Activated T-cell treated with anti-CD3 and anti-CD28 coated beads for 4 hours (primary cell): ENCODE measurements around the gene HOXB9.

Experiments
- DNase-seq: peaks from one replicate; pipeline ENCODE4 v3.0.0-alpha.2; 2020

Gene HOXB9

DNA sequence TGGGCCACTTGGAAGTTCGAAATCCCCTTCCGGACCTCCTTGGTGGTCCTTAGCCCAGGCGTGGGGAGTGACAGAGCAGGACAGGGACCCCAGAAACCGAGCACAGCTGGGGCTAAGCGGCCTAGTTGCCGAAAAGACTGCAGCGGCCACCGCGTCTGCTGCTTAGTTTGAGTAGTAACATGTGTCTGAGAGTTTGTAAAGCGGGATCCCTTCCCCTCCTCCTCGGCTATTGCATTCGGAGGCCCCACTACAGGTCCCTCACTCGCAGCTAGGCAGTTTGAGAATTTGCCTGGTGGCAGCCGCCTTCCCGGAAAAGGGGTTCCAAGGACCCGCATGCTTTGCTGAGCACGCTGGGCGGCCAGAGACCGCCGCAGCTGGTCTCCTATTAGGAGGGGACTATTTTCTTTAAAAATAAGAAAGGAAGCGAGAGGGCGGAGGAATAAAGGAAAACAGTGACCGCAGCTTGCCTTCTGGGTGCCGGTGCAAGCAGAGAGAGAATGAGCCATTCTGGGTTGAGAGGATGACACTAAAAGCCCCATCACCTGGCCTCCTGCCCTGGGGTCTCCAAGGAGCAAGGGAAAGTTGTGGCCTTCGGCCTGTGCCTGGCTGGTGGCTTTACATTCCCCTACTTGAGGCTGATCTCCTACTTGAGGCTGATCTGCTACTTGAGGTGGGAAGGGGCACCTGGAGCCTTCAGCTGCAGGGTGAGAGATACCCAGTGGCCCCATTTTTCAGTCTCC lies 31.4 kb downstream of the HOXB9 start:
- DNase-seq = no peak

DNA sequence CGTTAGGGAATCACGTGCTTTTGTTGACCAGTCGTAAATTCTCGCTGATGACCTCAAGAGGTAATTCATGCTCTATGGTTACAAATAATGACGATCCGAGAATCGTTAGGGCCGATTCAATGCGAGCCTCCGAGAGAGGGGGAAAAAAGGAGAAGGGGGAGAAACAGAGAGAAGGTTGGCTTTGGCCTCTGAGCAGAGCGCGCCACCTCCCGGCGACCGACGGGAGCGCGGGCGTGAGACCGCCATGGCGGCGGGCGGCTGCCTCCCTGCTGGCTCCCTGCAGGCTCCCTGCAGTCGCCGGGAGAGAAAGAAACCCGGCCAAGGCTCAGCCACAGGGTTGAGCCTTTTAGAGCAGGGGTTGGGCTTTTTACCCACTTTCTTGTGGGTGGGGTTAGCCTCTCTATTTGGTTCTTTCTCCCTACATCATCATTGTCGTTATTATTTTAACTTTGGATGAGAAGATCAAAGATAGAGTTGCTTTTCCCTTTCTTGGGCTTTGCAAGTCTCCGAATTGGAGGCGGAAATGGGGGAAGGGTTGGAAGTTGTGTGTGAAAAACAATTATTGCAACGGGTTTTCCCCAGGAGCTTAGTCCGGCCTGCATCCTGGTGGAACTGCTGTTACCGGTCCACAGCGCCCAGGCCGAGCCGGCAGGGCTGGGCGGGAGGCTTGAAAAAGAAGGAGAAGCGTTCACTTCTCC lies 32.2 kb downstream of the HOXB9 start:
- peak; percentile 76 for DNase-seq

DNA sequence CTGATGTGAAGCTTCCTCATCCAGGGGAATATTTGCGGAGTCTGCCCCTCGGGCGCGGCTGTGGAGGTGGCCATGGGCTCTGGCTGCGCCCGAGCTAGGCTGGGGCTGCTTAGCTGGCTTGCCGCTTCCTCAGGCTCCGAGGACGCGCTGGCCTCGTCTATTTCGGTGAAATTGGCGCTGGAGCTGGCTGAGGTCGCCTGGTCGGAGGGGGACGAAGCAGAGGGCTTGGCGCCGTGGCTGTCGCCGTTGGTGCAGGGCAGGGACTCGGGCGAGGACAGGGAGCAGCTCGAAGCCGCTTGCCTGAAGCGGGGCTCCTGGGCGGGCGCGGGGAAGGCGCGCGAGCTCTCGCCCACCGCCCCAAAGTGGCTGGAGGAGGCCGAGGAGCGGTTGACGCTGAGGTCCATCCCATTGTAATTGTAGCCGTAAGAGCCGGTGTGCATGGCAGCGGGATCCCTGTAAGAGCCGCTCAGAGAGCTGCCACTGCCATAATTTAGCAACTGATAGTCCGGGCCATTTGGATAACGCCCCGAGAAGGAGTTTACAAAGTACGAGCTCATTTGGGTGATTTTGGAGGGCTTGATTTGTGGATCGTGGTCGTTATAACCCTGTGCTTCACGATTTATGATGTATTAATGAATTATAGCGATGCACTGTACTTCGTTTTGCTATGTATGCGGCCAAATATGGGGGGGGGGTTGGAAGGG lies 32.9 kb downstream of the HOXB9 start, which contains the start of gene HOXB5:
Gene HOXB5, minus strand, starts transcription at position 654 of the 704 bp plus-strand sequence. Its CDS starts 97 bp downstream, at position 557.
- no peak for DNase-seq

DNA sequence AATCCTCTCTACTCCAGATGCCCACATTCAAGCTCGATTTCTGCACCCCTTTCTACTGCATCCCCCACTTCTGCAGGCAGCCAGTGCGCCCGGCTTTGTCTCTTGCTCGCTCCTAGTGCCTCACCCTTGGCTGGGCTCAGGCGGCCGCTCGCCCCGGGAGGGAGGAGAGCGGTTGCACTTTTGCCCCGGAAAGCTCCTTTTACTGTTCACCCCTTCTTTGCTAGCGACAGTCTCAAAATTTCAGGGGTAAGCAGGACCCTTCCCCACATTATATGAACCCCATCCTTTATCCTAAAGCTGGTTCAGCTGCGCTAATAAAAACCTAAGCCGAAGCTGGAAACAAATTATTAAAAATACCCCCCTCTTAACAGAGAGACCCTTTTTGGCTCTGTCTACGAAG lies 33.6 kb downstream of the HOXB9 start:
- no peak for DNase-seq

DNA sequence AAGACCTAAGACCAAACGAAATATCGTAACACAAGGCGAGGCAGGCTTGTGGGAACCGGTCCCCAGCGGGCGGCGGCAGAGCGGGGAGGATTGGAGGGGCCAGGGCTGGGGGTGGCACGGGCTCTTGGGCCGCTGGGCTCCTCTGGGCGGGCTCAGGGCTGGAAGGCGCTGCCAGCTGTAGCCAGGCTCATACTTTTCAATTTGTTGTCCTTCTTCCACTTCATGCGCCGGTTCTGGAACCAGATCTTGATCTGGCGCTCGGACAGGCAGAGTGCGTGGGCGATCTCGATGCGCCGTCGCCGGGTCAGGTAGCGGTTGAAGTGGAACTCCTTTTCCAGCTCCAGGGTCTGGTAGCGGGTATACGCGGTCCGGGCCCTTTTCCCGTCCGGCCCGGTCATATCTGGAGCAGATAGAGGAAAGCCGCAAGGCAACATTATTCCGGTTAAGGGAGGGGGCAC lies 34.1 kb downstream of the HOXB9 start:
- DNase-seq = no peak

DNA sequence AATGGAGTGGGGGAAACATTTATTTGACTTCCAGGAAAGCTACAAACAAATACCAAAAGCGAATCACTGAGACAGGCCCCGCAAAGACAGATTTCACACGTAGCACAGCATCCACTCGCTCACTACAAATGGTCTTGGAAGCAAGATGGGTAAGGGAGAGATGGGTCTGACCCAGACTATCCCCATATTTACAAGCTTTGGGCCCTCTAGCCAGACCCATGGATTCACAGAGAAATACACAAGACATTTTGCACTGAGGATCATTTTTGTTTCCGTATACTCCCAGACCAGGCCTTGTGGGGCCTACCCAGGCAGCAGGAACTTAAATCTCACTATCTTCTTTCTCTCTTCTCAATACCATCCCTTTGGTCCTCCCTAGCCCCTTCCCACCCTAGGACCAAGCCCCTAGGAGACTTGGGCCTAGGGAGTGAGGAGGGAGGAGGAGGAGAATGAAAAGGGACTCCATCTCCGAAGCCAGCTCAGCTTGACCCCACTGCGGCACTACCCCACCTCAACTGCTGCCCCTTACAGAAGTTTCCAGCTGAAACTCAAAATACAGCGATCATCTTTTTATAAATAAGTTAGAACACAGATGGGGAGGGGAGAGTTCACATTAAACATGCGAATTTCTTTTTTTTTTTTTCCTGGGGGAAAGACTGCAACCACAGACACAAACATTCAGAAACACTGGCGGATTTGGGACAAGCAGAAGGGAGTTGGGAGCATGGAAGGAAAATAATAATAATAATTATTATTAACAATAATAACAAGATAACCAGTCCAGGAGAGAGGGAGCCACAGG lies 34.7 kb downstream of the HOXB9 start:
- DNase-seq = no peak

DNA sequence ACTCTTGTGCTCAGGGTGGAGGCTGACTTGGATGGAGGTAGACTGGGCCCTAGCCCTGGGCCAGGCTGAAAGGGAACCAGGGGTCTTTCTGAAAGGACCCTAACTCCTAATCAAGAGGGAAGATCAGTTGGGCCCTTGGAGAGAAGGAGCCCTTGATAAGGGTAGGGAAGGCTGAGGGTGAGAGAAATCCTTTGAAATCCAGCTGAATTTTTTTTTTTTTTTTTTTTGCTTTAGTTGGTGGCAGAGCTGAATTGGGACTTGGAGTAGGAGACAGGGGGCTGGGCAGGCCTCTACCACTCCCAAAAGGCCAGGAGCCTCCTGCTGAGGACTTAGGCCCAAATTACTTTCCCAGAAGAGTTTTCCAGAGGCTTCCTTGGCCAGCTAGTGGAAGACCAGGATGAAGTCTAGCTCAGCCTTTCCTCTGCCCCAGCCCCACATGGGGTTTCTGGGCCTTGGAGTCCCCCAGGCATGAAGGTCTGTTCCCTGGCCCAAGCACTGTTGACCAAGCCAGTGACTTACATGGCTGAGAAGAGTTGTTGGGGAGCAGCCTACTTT lies 35.5 kb downstream of the HOXB9 start:
- DNase-seq = no peak

DNA sequence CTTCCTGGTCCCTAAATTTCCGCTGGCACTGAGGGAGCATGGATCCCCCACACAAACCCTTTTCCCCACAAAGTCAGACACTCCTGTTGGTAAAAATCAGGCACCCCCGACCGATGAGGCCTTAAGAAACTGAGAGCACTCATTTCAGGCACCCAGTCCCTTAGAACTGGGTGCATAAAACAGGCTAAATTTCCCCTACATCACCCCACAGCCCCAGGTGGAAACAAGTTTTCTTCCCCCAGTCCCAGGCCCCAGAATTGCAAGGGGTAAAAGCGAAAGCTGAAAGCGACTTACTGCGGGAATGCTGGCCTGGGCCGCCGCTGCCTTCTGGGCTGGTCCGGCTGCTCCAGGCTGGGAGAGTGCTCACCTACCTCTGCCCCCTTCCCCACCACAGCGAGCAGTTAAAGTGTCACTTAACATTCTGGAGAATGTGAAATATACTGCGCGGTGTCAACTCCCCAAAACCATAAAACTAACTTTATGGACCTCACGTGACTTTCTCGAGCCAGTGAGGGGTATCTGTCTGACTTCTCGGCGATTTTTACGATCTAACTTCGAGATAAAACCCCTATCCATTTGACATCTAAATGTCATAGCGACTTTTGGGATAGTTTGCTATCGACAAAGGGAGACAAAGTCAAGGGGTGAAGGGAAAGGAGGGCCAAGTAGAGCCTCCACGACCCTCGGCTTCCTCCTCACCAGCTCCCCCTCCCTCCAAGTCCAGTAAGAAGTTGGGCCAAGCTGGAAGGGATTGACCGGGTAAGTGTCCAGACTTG lies 36.1 kb downstream of the HOXB9 start, which contains the start of gene HOXB3:
Gene HOXB3, minus strand, starts transcription at position 411 of the 776 bp plus-strand sequence. CDS start 37,767 bp downstream, outside the sequence.
- no peak for DNase-seq

DNA sequence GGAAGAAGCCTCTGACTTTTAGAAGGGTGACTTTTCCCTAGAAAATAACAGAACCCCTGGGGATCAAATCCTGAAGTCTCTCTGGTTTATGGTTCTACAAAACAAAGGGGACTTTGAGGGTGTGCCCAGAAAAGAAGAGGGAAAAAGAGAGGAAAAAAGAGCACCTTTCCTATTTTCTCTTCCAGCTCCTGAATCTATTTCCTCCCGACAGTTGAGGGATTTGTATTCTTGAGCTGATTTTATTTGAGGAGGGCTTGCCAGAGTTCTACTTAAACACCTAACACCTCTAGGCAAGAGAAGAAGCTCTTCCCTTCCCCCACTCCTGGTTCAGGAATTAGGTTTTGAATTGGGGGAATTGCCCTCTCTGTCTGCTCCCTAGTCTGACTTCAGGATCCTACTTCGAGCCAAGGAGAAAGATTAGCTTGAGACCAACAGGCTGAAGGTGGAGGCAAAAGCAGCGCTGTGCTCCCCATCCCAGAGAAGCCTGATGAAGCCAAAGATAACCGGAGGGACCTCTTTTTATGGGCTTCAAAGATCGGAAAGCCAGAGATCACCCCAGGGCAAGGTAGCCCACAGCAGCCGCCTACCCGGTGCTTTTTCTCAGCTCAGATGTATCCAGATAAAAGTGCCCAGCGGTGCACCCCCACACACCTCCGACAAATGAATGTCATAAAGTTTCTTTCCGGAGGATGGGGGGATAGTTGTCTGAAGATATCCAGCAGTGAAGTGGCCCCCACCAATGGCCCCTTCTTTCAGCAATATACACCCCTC lies 36.9 kb downstream of the HOXB9 start:
- DNase-seq = no peak

DNA sequence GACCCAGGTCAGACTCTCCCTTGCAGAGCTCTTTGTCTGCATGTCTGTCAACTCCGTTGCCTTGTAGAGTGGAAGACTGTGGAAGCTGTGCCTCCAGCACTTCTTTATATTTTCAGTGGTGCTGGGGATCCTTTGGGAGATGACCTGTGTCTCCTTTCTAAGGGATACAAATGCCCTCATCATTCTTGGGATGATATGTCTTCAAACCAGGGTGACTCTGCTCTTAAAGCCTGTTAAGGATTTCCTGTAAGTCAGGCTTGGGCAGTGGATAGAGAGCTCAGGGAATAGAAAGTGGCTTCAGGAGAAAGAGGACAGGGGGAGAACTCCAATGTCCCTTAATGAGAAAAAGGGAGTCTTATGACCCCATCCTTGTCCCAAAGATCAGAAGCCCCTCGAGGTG lies 37.6 kb downstream of the HOXB9 start:
- DNase-seq = no peak

DNA sequence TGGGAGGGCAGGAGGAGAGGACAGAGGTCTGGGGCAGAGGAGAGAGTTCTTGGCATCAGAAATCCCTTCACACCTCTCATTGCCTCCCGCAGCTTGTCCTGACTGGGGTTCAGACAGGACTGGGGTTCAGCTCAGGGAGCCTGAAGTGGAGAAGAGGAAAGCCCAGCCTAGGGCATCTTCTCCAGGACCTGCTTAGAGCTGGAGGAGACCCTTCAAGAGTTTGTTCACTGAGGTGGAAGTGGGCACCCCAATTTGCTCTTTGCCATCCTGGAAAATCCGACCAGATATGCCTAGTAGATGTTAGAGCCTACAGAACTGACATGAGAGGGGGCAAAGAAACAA lies 38.1 kb downstream of the HOXB9 start:
- no peak for DNase-seq

DNA sequence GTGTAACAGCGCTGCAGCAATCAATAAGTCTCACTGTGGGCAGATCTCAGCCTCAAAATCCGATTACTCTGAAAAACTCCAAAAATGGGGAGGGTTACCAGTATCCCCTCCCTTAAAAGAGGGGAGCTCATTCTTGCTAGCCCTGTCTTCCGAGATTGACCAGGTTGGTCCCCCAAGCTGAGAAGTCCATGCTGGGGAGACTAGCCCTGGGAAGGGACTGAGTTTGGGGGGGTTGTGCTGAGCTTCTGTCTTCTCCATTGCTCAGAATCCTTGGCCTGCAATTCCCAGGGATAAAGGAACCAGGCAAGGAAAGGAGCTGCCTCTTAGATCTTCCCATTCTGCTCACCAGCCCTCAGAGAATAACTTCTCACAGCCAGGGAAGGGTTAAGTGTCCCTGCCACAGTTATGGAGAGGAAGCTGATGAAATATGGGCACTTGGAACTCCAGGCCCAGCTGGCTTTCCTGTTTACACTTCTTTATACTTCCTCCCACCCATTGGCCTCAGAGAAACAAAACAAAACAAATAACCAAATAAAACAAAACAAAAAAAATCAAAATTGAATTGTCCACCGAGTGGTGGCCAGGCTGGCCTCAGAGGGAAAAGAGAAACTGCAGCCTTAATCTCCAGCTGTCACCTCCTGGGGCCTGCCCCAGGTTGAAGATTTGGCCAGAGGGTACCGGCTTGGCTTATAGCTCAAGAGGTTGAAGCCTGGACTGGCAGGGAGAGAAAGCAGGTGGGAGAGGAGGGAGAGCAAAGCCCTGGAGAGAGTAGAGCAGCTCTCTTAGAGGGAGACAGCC lies 38.7 kb downstream of the HOXB9 start:
- DNase-seq = no peak

DNA sequence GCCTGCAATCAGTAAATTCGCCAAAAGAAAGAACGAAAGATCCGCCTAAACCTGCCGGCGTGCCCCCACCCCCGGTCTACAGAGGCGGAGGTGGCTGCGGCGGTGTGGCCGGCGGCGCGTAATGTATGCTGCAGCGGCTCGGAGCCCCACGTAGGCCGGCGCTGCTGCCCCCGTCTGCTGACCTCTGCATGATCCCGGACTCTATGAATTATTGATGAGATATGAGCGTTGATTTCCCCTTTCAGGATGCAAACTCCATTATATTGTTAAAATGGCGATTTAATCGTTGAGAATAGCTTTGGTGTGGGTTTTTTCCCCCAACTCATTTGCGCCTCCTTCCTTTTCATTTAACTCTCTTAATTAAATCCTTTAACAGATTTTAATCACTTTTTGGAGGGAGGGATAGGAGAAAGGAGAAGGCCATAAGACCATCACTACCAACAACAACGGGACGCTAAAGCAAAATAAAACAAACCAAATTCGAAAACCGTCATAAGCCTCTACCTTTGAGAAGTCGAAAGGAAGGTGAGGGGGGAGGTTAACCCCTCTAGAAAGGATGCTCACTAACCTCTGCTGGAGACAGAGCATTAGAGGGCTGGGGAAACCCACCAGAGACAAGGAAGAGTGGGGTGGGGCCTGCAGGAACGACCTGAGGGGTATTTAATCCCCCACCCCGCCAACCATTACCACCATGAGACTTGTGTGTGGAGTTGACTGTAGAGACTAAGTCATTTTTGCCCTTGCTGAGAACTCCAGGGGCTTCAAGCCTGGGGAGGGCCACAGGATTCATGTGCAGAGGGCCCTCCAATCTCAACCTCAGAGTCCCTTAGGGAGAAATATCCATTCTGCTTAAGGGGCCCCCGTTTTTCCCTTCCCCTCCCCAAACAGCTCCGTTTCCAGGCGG lies 39.6 kb downstream of the HOXB9 start:
- DNase-seq = no peak

DNA sequence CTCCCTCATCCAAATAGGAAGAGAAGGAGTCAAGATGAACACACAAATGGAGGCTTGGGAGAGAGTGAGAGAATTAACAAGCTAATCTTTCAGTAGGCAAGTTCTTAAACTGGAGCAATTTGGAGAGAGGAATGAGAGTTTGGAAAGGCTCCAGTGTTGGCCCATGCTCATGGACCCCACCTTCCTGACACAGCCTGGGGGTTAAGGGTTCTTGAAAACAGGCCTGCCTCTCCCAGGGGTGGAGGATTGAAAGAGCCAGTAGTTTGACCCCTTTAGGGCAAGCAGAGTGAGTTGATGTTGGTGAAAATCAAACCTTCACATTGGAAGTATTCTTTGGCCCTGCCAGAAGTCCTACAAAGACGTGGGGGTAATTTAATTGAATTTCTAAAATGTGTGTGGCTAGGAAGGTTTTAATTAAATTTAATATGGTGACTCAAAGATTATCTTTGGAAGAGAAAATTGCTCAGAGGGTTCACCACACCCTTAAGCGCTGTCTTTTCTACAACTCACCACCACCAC lies 41.9 kb downstream of the HOXB9 start:
- DNase-seq = no peak

DNA sequence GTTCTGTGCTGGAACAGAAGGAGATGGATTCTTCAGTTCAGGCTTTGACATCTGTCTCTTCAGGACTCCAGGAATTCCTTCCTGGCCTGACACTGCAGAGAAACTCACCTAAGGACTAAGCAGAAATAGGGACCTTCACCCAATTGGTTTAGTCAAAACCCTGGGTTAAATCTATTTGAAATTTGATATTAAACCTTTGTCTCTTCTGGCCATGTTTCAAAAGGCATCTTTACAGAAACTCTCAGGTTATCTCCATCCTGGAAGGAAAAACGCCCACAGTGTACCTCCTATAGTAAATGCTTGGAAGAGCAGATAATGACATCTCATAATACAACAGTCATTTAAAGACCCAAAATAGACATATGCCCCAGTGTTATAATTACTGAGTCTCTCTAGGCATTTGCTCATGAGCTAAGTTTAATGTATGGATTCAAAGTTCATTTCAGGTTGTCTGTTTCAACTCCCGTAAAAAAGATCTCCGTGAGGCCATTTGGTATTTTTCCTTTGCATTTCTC lies 42.4 kb downstream of the HOXB9 start:
- no peak for DNase-seq

DNA sequence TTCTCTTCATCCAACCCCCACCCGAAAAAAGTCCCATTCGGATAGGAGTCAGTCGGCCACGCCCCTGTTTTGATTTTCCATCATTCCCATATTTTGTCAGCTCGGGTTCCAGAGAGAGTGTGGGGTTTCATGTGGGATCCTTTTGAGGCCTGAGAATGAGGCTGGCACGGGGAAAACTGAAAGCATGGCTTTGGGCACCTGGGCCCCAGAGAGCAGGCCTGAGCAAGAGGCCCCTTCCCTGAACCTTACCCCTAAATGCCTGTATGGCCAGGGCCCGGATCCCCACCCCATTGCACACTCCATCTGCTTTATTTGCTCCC lies 43.4 kb downstream of the HOXB9 start:
- no peak for DNase-seq

DNA sequence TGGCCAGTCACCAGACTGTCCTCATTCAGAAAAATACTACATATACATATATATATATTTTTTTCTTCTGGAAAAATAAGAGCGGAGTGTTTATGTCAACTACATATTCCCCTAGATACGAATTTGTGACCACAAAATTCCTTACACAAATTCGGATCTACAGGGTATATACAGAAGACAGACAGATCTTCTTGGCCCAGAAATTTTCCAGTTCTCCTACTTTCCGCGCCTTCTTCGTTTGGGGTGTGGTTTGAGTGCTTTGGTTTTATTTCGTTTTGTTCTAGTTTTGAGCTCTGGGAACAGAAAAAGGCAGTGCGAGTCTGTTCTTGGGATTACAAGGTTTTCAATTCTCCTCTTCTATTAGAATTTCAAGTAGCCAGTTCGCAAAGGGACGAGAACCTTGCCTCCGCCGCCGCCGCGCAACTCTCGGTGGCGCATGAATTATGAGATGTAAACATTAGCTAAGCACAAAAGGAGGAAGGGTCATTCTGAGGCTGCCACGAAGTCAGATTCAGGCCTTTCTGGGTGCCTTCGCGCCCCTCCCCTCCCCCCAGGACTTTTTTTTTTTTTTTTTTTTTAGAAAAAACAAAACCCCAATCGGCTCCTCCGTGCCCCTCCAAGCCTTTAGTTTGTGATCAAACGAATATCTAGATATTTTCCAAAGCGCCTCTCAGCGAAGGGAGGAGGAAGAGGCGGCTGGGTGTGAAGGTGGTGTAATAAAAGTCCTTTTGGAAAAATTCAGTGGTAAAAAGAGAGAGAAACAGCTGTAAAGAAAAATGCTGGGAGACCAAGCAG lies 46.2 kb downstream of the HOXB9 start:
- DNase-seq = no peak

DNA sequence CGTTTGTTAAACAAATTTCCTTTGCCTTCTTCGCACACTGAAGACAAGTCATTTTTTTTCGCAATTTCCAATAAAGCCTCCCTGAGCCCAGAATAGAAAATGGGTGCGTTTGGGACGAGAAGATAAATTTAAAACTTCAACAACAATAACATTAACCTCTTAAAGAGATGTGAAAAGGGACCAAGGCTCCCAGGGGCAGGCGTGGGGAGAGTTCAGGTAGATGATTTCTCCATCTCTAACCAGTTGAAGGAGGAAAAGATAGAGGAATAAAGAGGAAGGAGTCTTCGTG lies 46.7 kb downstream of the HOXB9 start:
- no peak for DNase-seq
